AG04449 (cell line): Measurements from ENCODE around the gene TXNDC12.
"Not testable (repeated sequence)": the region's sequence is repeated elsewhere in the genome, so short reads cannot be mapped to it uniquely, and the experiment has no call there.

Experiments used
- CTCF ChIA-PET: fragments of 350-600 bp; formaldehyde crosslinking; extraction: SDS; loops from one replicate; lab custom pipeline; 2021; ENCODE audit warnings: antibody characterized with exemption; lab: Yijun Ruan, JAX
- POLR2A ChIA-PET: fragments of 400-600, 350-600 bp; formaldehyde crosslinking; extraction: SDS; loops from one replicate; lab custom pipeline; 2020; ENCODE audit warnings: antibody characterized with exemption, inconsistent platforms; lab: Yijun Ruan, JAX
- DNase-seq: peaks from one replicate; pipeline ENCODE4 v3.0.0-alpha.2; 2010; ENCODE audit warnings: low read depth, low spot score
- H3K4me3 ChIP-seq: 2 replicates; pipeline ENCODE4 v1.5.1; 2011; ENCODE audit warnings: low read depth, mild to moderate bottlenecking, control low read depth, low read length
- TF ChIP-seq, protein P1 (sequence below): IDR thresholded peaks from one replicate; pipeline ENCODE4 v1.5.1; 2011; ENCODE audit warnings: mild to moderate bottlenecking, moderate library complexity, low read length, control low read depth, inconsistent platforms; ENCODE audit not compliant: insufficient read depth; ENCODE audit errors: missing control alignments

Gene TXNDC12

DNA sequence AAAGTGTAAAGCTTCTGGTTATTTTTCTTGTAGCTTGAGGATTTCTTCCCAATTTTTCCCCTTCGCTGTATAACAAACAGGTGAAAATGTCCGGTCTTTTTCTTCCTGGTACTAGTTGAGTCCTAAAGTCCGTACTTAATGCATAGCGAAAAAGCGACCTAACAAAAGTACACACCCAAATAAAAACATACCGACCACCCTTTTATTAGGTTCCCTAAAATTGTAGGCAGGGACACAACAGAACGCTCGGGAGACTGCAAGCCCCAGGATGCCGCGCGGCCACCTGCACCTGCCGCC lies 823 bp upstream of the TXNDC12 start:
- ChIA-PET CTCF (interaction anchor here (1.1 kb wide), 1 partner anchor 22 kb away, joined by 3 read pairs; the partner anchor contains the start of gene KTI12), POLR2A (interaction anchor here (0.8 to 2.7 kb wide), 4 partner anchors 22 to 256 kb away, joined by 3 to 7 read pairs (median 6); partner anchors contain the start of gene KTI12)
- no peak for DNase-seq
- peak overlapping the region; percentile 87 for H3K4me3 ChIP-seq
- TF ChIP-seq, protein P1, sequence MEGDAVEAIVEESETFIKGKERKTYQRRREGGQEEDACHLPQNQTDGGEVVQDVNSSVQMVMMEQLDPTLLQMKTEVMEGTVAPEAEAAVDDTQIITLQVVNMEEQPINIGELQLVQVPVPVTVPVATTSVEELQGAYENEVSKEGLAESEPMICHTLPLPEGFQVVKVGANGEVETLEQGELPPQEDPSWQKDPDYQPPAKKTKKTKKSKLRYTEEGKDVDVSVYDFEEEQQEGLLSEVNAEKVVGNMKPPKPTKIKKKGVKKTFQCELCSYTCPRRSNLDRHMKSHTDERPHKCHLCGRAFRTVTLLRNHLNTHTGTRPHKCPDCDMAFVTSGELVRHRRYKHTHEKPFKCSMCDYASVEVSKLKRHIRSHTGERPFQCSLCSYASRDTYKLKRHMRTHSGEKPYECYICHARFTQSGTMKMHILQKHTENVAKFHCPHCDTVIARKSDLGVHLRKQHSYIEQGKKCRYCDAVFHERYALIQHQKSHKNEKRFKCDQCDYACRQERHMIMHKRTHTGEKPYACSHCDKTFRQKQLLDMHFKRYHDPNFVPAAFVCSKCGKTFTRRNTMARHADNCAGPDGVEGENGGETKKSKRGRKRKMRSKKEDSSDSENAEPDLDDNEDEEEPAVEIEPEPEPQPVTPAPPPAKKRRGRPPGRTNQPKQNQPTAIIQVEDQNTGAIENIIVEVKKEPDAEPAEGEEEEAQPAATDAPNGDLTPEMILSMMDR, result no peak

DNA sequence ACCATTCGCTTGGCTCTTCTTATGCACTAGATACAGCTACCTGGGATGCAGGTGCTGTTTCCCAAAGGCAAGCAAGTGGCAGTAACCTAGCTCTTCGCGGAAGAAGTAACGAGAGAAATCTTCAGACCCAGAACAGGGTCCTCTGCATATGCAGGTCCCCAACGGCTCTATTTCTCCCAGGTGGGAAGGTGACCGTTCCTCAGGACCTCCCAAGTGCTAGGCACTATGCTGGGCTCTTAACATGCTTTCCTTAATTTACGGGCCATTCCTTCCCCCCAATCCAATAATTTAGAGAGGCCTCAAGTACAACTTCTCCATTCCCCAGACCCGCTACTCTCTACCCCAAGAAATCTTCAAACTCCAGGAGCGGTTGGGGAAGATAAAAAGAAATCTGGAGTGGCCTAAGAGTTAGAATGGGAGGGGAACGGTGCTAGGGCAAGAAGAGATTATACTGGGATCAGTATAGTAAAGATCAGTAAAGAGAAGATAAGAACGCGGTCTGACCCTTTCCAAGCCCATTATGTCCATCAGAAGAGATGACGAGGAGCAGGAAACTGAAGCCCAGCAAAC lies 410 bp downstream of the TXNDC12 start:
- ChIA-PET POLR2A (interaction anchor here (0.6 to 2.7 kb wide), 6 partner anchors 13 to 1184 kb away, joined by 3 to 7 read pairs (median 3); partner anchors contain the start of gene KTI12), CTCF (interaction anchor here (1.3 kb wide), 1 partner anchor 18 kb away, joined by 3 read pairs; no protein-coding TSS in a partner anchor)
- TF ChIP-seq, protein P1, result no peak
- DNase-seq, result no peak
- H3K4me3 ChIP-seq, result peak overlapping the region; percentile 87

DNA sequence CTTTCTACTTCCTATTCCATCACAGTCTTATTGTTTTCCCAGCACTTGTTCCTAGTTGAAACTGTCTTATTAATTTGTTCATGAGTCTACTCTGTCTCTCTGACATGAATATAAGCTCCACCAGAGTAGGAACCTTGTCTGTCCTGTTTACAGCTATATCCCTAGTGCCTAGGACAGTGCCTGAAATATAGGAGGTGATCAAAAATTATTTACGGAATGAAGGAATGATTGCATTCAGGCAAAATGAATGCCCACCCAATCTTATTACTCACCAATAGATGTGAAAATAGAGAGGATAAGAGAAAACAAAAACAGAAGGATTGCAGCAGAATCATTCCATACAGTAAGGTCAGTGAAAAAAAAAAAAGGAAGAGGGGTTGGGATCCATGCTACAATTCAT lies 1.1 kb downstream of the TXNDC12 start:
- peak overlapping the region; percentile 87 for H3K4me3 ChIP-seq
- DNase-seq, result no peak
- TF ChIP-seq, protein P1, result no peak
- ChIA-PET CTCF (interaction anchor here (1.3 kb wide), 1 partner anchor 17 kb away, joined by 3 read pairs; no protein-coding TSS in a partner anchor), POLR2A (interaction anchor here (0.6 to 2.7 kb wide), 3 partner anchors 17 to 357 kb away, joined by 3 to 7 read pairs (median 3); no protein-coding TSS in a partner anchor)

DNA sequence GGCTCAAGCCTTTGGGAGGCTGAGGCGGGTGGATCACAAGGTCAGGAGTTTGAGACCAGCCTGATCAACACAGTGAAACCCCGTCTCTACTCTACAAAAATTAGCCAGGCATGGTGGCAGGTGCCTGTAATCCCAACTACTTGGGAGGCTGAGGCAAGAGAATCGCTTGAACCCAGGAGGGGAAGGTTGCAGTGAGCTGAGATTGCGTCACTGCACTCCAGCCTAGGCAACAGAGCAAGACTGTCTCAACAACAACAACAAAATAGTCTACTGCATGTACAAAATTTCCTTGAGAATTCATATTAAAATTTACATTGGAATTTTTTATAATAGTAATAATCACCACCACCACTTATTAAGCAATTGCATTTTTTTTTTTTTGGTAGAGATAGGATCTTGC lies 5.7 kb downstream of the TXNDC12 start:
- POLR2A ChIA-PET, DNase-seq, H3K4me3 ChIP-seq: not testable (repeated sequence)
- CTCF ChIA-PET, result interaction anchor here (1.5 kb wide), 1 partner anchor 152 kb away, joined by 4 read pairs; no protein-coding TSS in a partner anchor

DNA sequence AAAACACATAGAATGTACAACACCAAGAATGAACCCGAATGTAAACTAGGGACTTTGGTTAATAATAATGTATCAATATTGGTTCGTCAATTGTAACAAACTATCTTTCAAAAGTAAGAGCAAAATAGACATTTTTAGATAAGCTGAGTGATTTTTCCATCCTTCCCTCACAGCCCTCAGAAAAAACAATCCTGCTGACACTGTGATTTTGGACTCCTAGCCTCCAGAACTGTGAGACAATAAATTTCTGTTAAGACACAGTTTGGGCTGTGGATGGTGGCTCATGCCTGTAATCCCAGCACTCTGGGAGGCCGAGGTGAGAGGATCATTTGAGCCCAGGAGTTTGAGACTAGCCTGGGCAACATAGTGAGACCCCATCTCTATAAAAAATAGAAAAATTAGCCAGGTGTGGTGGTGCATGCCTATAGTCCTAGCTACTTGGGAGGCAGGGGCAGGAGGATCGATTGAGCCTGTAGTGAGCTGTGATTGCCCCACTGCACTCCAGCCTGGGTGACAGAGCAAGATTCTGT lies 9.3 kb downstream of the TXNDC12 start:
- CTCF ChIA-PET, result not testable (repeated sequence)

DNA sequence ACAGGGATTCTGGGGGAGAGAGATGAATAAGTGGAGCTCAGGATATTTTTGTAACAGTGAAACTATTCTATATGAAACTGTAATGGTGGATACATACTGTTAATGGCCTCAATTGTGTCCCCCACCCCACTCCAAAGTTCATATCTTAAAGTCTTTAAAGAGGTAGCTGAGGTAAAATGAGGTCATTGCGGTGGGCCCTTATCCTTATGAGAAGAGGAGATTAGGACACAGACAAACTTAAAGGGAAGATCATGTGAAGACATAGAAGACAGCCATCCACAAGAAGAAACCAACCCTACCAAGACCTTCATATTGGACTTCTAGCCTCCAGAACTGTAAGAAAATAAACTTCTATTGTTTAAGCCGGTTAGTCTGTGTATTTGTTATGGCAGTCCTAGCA lies 9.8 kb downstream of the TXNDC12 start:
- TF ChIP-seq, protein P1, result no peak
- POLR2A ChIA-PET, result interaction anchor here (0.6 to 1.0 kb wide), 2 partner anchors 47 to 304 kb away, joined by 3 read pairs; no protein-coding TSS in a partner anchor
- CTCF ChIA-PET, result no interaction called here
- H3K4me3 ChIP-seq, result no peak overlapping the region
- no peak for DNase-seq

More for the DNA sequence above, 9.3 kb downstream of the TXNDC12 start:
- POLR2A ChIA-PET, result interaction anchor here (0.6 to 1.0 kb wide), 2 partner anchors 46 to 303 kb away, joined by 3 read pairs; no protein-coding TSS in a partner anchor
- not testable (repeated sequence) for DNase-seq, H3K4me3 ChIP-seq

DNA sequence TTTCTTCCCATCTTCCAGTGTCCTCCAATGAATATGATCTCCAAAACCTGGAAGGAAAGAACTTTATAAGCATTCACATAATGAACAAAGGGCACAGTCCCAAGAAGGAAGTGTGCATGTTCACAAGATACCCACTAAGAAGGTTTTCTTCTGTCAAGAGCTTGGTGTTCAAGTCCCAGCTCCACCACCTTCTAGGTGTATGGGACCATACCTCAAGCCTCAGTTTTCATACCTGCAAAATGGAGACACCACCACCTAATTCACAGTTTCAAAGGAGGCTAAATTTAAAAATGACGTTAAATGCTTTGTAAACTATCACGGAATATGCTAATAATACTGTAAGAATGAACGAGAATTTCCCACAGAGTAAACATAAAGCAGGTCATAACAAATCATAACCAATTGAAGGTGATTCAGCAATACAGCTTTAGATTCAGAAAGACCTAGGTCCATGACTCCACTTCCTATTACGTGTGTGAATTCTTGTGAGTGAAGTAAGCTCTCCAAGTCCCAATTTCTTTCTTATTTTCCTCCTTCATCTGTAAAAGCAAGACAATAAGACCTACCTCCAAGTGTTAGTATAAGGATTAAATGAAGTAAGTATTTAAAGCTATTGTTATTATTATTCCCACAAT lies 13.3 kb downstream of the TXNDC12 start:
- ChIA-PET POLR2A (interaction anchor here (0.7 kb wide), 1 partner anchor 11 kb away, joined by 3 read pairs; no protein-coding TSS in a partner anchor), CTCF (interaction anchor here (2.2 kb wide), 1 partner anchor 9 kb away, joined by 6 read pairs; no protein-coding TSS in a partner anchor)
- no peak for DNase-seq
- H3K4me3 ChIP-seq, result no peak overlapping the region
- TF ChIP-seq, protein P1, result no peak
